Fibroblast of lung (primary cell): Measurements from ENCODE around the gene RIPOR3. TPM values are rescaled to one million over a fixed set of nuclear protein-coding genes. Genes with fewer than 3 reads are reported as not detected.

Experiments
- DNase-seq, 2 donors: peaks; one replicate each; pipeline versions ENCODE4 v3.0.0 to v3.0.0-alpha.2; 2010; ENCODE audit warnings: low read depth in 2 of 2
- H2AFZ ChIP-seq: 2 replicates; pipeline ENCODE4 v1.5.1; 2012; ENCODE audit warnings: low read length, control low read depth, inconsistent platforms
- H3K27ac ChIP-seq: 2 replicates; pipeline ENCODE4 v1.5.1; 2011; ENCODE audit warnings: low read length, control low read depth; ENCODE audit not compliant: insufficient read depth
- H3K27me3 ChIP-seq: 2 replicates; pipeline ENCODE4 v1.5.1; 2011; ENCODE audit warnings: mild to moderate bottlenecking, low read length; ENCODE audit not compliant: control insufficient read depth, insufficient read depth
- H3K36me3 ChIP-seq: 2 replicates; pipeline ENCODE4 v1.5.1; 2011; ENCODE audit warnings: low read length; ENCODE audit not compliant: control insufficient read depth, insufficient read depth
- H3K4me1 ChIP-seq: 2 replicates; pipeline ENCODE4 v1.5.1; 2011; ENCODE audit warnings: low read length; ENCODE audit not compliant: control insufficient read depth, insufficient read depth; ENCODE audit errors: extremely low read depth
- H3K4me2 ChIP-seq: 2 replicates; pipeline ENCODE4 v1.5.1; 2011; ENCODE audit warnings: low read length, control low read depth; ENCODE audit not compliant: insufficient read depth; ENCODE audit errors: extremely low read depth
- H3K4me3 ChIP-seq, 4 experiments: fragments of 200-600 bp in 1 of 4; sonication (generic) in 1 of 4; replicated peaks in 1 of 4; 2 replicates each; pipeline ENCODE4 v1.5.1; 2011 to 2016; ENCODE audit warnings: low read length in 4 of 4, low read depth in 3 of 4, mild to moderate bottlenecking in 3 of 4, control low read depth in 2 of 4, inconsistent platforms in 1 of 4, mixed read lengths in 1 of 4; ENCODE audit not compliant: insufficient read depth in 1 of 4; ENCODE audit errors: control extremely low read depth in 1 of 4
- H3K79me2 ChIP-seq: 2 replicates; pipeline ENCODE4 v1.5.1; 2012; ENCODE audit warnings: mild to moderate bottlenecking, low read length, inconsistent platforms; ENCODE audit not compliant: control insufficient read depth, insufficient read depth
- H3K9ac ChIP-seq: 2 replicates; pipeline ENCODE4 v1.5.1; 2011; ENCODE audit warnings: mild to moderate bottlenecking, low read length, control low read depth; ENCODE audit not compliant: insufficient read depth
- H3K9me3 ChIP-seq: 2 replicates; pipeline ENCODE4 v1.5.1; 2012; ENCODE audit warnings: low read depth, low read length; ENCODE audit not compliant: control insufficient read depth, insufficient read depth
- H4K20me1 ChIP-seq: 2 replicates; pipeline ENCODE4 v1.5.1; 2011; ENCODE audit warnings: low read length; ENCODE audit not compliant: control insufficient read depth, insufficient read depth; ENCODE audit errors: extremely low read depth
- CTCF ChIP-seq, 2 donors: IDR thresholded peaks in 1 of 2; conservative IDR thresholded peaks in 1 of 2; 1 replicate in 1 of 2; 2 replicates in 1 of 2; pipeline ENCODE4 v1.5.1; 2011 to 2012; ENCODE audit warnings: low read length in 2 of 2, control low read depth in 1 of 2, inconsistent platforms in 1 of 2, low read depth in 1 of 2, mild to moderate bottlenecking in 1 of 2
- EZH2 ChIP-seq: IDR thresholded peaks from 2 replicates; pipeline ENCODE4 v1.5.1; 2012; ENCODE audit warnings: low read length, control low read depth, mild to moderate bottlenecking; ENCODE audit errors: missing control alignments
- polyA plus RNA-seq, 2 donors: library from polyadenylated mRNA; depleted of rRNA in 1 of 2; stranded (reverse) in 1 of 2; unstranded in 1 of 2; fragments of >200 nt; gene quantifications; 2 replicates each; pipeline ENCODE4 v1.2.1, GENCODE V29; 2011 to 2012; ENCODE audit warnings: missing spikeins in 1 of 2
- total RNA-seq: library from RNA; depleted of rRNA; stranded (reverse); fragments of >200 nt; gene quantifications from 2 replicates; pipeline ENCODE4 v1.2.1, GENCODE V29; 2014

Gene RIPOR3
- total and polyA plus RNA-seq, 2 donors (not counting 1 experiment from before 2014, with no cell fraction given), result 2.0 to 4.1 TPM

GRCh38 chr20:50680105-50680960 is 11.0 kb downstream of the RIPOR3 start:
- Histone ChIP-seq H3K9ac (no peak overlapping the region), H3K9me3 (no peaks in the 10 kb centered on the region), H3K4me1 (no peaks in the 10 kb centered on the region), H3K27ac (no peak overlapping the region), H3K4me3 (no peak overlapping the region), H3K36me3 (no peaks in the 10 kb centered on the region), H3K27me3 (no peaks in the 10 kb centered on the region), H3K4me2 (no peak overlapping the region), H4K20me1 (no peaks in the 10 kb centered on the region), H3K79me2 (no peaks in the 10 kb centered on the region), H2AFZ (no peak overlapping the region)
- no peak for TF ChIP-seq CTCF (conservative IDR thresholded peaks at IDR 0.05 in 1 of 2, IDR thresholded peaks at IDR 0.05 in 1 of 2; ENCODE audit: low read depth in 1 of 2, low read length in 2 of 2)
- TF ChIP-seq EZH2, result no peak
- DNase-seq, result peak; percentile 45 to 49

DNA sequence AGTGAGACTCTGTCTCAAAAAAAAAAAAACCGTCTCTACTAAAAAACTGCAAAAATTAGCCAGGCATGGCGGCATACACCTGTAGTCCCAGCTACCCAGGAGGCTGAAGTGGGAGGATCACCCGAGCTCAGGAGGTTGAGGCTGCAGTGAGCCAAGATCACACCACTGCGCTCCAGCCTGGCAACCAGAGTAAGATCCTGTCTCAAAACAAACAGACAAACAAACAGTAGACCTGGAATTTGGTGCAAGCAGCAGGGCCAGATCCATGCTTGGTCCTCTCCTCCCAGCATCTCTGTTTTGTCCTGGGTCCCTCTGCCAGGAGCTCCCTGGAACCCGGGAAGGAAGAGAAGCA is 11.6 kb downstream of the RIPOR3 start:
- no peaks in the 10 kb centered on the region for H3K36me3 ChIP-seq
- H3K4me1 ChIP-seq, result no peaks in the 10 kb centered on the region
- H4K20me1 ChIP-seq, result no peaks in the 10 kb centered on the region
- no peak overlapping the region for H3K27ac ChIP-seq
- no peaks in the 10 kb centered on the region for H3K79me2 ChIP-seq
- H3K4me2 ChIP-seq, result no peak overlapping the region
- H3K9me3 ChIP-seq, result no peaks in the 10 kb centered on the region
- TF ChIP-seq CTCF (conservative IDR thresholded peaks at IDR 0.05 in 1 of 2, IDR thresholded peaks at IDR 0.05 in 1 of 2; ENCODE audit: low read depth in 1 of 2, low read length in 2 of 2) (no peak), EZH2 (no peak)
- H2AFZ ChIP-seq, result no peak overlapping the region
- no peaks in the 10 kb centered on the region for H3K27me3 ChIP-seq
- DNase-seq, result no peak
- H3K9ac ChIP-seq, result no peak overlapping the region
- H3K4me3 ChIP-seq, result no peak overlapping the region

DNA sequence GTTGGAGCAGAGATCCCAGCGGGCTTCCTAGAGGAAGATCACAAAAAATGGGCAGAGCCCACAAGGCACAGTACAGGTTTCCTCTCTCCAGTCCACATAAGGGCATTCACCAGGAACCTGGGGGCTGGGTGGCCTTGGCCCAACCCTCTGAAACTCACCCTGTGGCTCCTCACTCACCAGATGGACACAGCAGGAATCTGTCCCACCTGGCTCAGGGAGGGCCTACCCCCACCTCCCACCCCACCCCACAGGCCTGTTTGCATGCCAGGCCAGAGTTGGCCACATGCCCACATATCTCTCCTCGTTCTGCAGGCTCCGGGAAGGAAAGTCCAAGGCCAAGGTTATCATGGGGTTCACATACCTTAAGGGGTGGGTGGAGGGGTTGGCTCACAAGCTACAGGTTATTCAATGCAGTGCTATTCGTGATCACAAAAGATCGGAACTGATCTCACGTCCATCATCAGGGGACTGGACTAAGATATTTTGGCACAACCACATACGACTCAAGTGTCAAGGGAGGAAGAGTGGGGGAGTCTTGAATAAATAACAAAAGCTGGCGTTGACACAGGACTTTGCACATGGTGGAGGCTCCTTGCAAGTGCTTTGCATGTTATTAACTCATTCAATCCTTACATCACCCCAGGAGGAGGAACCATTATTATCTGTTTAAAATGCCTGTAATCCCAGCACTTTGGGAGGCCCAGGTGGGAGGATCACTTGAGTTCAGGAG is 13.0 kb downstream of the RIPOR3 start:
- no peak overlapping the region for H3K27ac ChIP-seq
- no peaks in the 10 kb centered on the region for H3K9me3 ChIP-seq
- DNase-seq, result peak in 1 of 2 donors; percentile 43
- H3K4me1 ChIP-seq, result no peaks in the 10 kb centered on the region
- H3K9ac ChIP-seq, result no peak overlapping the region
- H3K79me2 ChIP-seq, result no peaks in the 10 kb centered on the region
- no peaks in the 10 kb centered on the region for H4K20me1 ChIP-seq
- H3K36me3 ChIP-seq, result no peaks in the 10 kb centered on the region
- H3K4me2 ChIP-seq, result no peak overlapping the region
- TF ChIP-seq EZH2 (no peak), CTCF (conservative IDR thresholded peaks at IDR 0.05 in 1 of 2, IDR thresholded peaks at IDR 0.05 in 1 of 2; ENCODE audit: low read depth in 1 of 2, low read length in 2 of 2) (no peak)
- no peak overlapping the region for H2AFZ ChIP-seq
- no peaks in the 10 kb centered on the region for H3K27me3 ChIP-seq
- H3K4me3 ChIP-seq, result no peak overlapping the region
